Type B pancreatic cell (in vitro differentiated cells): ENCODE measurements around the gene LSM6. TPM values are rescaled to one million over a fixed set of nuclear protein-coding genes. Genes with fewer than 3 reads are reported as not detected.

ENCODE experiments used
- DNase-seq: peaks from one replicate; pipeline ENCODE4 v3.0.0; 2021; ENCODE audit warnings: mixed read lengths; ENCODE audit not compliant: unreplicated experiment; ENCODE audit errors: extremely low spot score
- H3K27ac Mint-ChIP-seq: 2 replicates; pipeline ENCODE4 v1.8.0; 2021; ENCODE audit warnings: mild to moderate bottlenecking, mixed read lengths
- H3K27me3 Mint-ChIP-seq: 2 replicates; pipeline ENCODE4 v1.8.0; 2021; ENCODE audit warnings: mixed read lengths
- H3K36me3 Mint-ChIP-seq: 2 replicates; pipeline ENCODE4 v1.8.0; 2021; ENCODE audit warnings: mixed read lengths
- H3K4me1 Mint-ChIP-seq: one replicate; pipeline ENCODE4 v1.8.0; 2021; ENCODE audit warnings: mixed read lengths; ENCODE audit not compliant: unreplicated experiment
- H3K4me3 Mint-ChIP-seq: 2 replicates; pipeline ENCODE4 v1.8.0; 2021; ENCODE audit warnings: mild to moderate bottlenecking, mixed read lengths
- H3K9me3 Mint-ChIP-seq: 2 replicates; pipeline ENCODE4 v1.8.0; 2021; ENCODE audit warnings: mixed read lengths
- CTCF ChIP-seq: fragments of 200-600 bp; sonication (generic); conservative IDR thresholded peaks from 2 replicates; pipeline ENCODE4 v1.5.0; 2021; ENCODE audit warnings: antibody characterized with exemption, mild to moderate bottlenecking
- total RNA-seq: library from RNA; stranded (reverse); gene quantifications from 2 replicates; pipeline ENCODE4 v1.2.1, GENCODE V29; 2021; ENCODE audit warnings: low replicate concordance

Gene LSM6
- total RNA-seq, 1 donor from 2014 or later: 41.1 TPM

DNA sequence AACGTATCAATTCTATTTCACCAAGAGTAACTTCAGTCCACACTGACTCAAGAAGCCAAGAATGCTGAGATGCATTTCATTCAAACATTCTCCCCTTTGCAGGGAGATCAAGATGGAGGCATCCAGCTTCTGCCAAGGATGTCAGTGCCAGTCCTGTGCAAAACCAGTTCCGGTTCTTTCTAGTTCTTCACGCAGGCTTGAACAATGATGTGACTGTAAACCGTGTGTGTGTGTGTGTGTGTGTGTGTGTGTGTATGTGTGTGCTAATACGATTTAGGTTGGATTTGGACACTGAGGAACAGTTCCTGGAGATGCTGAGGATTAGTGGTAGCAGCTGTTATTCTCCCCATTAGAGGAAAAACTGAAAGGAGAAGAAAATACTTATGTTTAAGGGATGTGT, 38.7 kb downstream of the LSM6 start, which contains the start of gene REELD1:
Gene REELD1, plus strand, starts transcription at position 301 of the 400 bp plus-strand sequence. CDS start 2,415 bp downstream, outside the sequence.
- Mint-ChIP-seq H3K4me1 (no peaks in the 10 kb centered on the region), H3K9me3 (no peaks in the 10 kb centered on the region), H3K4me3 (no peak within 1 kb of the TSS), H3K27me3 (peaks cover 20% of the 10 kb centered on the region), H3K27ac (no peak within 1 kb of the TSS), H3K36me3 (no peaks in the 10 kb centered on the region)
- TF ChIP-seq CTCF: no peak
- DNase-seq: no peak

GRCh38 chr4:146222313-146222712, 46.8 kb downstream of the LSM6 start:
- peaks cover 4% of the 10 kb centered on the region for H3K27me3 Mint-ChIP-seq
- no peak for DNase-seq
- no peak overlapping the region for H3K4me3 Mint-ChIP-seq
- no peaks in the 10 kb centered on the region for H3K36me3 Mint-ChIP-seq
- peaks cover 5% of the 10 kb centered on the region for H3K4me1 Mint-ChIP-seq
- no peaks in the 10 kb centered on the region for H3K9me3 Mint-ChIP-seq
- peak overlapping the region; percentile 66 for H3K27ac Mint-ChIP-seq
- no peak for TF ChIP-seq CTCF

- Mint-ChIP-seq H3K36me3 (no peaks in the 10 kb centered on the region), H3K27me3 (peaks cover 10% of the 10 kb centered on the region), H3K9me3 (no peaks in the 10 kb centered on the region), H3K4me1 (peaks cover 5% of the 10 kb centered on the region), H3K27ac (no peak overlapping the region), H3K4me3 (no peak overlapping the region)
- DNase-seq: no peak
- TF ChIP-seq CTCF: no peak
Observed at GRCh38 chr4:146224326-146224966, 48.9 kb downstream of the LSM6 start.

GRCh38 chr4:146229406-146229805, 53.9 kb downstream of the LSM6 start:
- H3K27me3 Mint-ChIP-seq: peaks cover 16% of the 10 kb centered on the region
- H3K9me3 Mint-ChIP-seq: peaks cover 7% of the 10 kb centered on the region
- no peak for TF ChIP-seq CTCF
- H3K4me1 Mint-ChIP-seq: no peaks in the 10 kb centered on the region
- no peak overlapping the region for H3K4me3 Mint-ChIP-seq
- no peaks in the 10 kb centered on the region for H3K36me3 Mint-ChIP-seq
- DNase-seq: no peak
- H3K27ac Mint-ChIP-seq: no peak overlapping the region

- H3K4me3 Mint-ChIP-seq: no peak overlapping the region
- peaks cover 12% of the 10 kb centered on the region for H3K27me3 Mint-ChIP-seq
- no peak overlapping the region for H3K27ac Mint-ChIP-seq
Observed at GRCh38 chr4:146232131-146232722, 56.7 kb downstream of the LSM6 start.

More at GRCh38 chr4:146232131-146232722, 56.7 kb downstream of the LSM6 start:
- TF ChIP-seq CTCF: no peak
- no peaks in the 10 kb centered on the region for H3K36me3 Mint-ChIP-seq
- peaks cover 7% of the 10 kb centered on the region for H3K9me3 Mint-ChIP-seq
- DNase-seq: no peak
- no peaks in the 10 kb centered on the region for H3K4me1 Mint-ChIP-seq
